ENCODE measurements around the gene ABCG1. TPM values are rescaled to one million over a fixed set of nuclear protein-coding genes. Genes with fewer than 3 reads are reported as not detected.

Gene ABCG1
- total RNA-seq, 1 donor from 2014 or later = 1.9 TPM

DNA sequence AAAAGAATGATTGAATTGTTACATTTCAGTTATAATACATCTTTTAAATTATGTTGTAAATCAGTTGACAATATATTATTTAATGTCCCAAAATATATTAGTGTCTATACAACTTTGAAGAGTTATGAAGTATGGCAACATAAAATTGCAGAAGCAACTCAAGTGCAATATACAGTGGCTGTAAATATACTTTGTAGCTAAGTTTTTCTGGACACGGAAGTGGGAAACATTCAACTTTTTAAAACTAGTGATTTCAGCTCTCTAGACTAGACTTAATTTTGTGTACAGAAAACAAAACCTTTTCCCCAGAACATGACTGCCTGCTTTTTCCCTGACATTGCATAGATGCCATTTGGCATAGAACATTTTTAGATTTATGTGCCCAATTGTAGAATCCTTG is 29.5 kb upstream of the ABCG1 start:
- peaks cover 6% of the 10 kb centered on the region for H3K27me3 Mint-ChIP-seq (ENCODE audit: insufficient read depth, low read depth)
- H3K27me3 ChIP-seq = no peaks in the 10 kb centered on the region
- no peak overlapping the region for H2AFZ ChIP-seq (replicated peaks)
- no peaks in the 10 kb centered on the region for H3K79me2 ChIP-seq (ENCODE audit: low read depth)
- no peak for TF ChIP-seq EZH2phosphoT487 (IDR thresholded peaks at IDR 0.05)
- no peak for TF ChIP-seq EZH2 (IDR thresholded peaks at IDR 0.05)
- TF ChIP-seq, protein P1, sequence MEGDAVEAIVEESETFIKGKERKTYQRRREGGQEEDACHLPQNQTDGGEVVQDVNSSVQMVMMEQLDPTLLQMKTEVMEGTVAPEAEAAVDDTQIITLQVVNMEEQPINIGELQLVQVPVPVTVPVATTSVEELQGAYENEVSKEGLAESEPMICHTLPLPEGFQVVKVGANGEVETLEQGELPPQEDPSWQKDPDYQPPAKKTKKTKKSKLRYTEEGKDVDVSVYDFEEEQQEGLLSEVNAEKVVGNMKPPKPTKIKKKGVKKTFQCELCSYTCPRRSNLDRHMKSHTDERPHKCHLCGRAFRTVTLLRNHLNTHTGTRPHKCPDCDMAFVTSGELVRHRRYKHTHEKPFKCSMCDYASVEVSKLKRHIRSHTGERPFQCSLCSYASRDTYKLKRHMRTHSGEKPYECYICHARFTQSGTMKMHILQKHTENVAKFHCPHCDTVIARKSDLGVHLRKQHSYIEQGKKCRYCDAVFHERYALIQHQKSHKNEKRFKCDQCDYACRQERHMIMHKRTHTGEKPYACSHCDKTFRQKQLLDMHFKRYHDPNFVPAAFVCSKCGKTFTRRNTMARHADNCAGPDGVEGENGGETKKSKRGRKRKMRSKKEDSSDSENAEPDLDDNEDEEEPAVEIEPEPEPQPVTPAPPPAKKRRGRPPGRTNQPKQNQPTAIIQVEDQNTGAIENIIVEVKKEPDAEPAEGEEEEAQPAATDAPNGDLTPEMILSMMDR (IDR thresholded peaks at IDR 0.05) = no peak
- no peaks in the 10 kb centered on the region for H3K9me3 ChIP-seq (ENCODE audit: low read depth)
- H3K27ac ChIP-seq = no peak overlapping the region
- no peak overlapping the region for H3K4me2 ChIP-seq
- no peaks in the 10 kb centered on the region for H4K20me1 ChIP-seq (ENCODE audit: low read depth)
- H3F3A ChIP-seq (ENCODE audit: low read depth) = no peaks in the 10 kb centered on the region
- H3K4me3 Mint-ChIP-seq = no peak overlapping the region
- H3K27ac Mint-ChIP-seq = no peak overlapping the region
- H3K4me1 Mint-ChIP-seq = peaks cover 13% of the 10 kb centered on the region
- no peak overlapping the region for H3K9ac ChIP-seq
- no peaks in the 10 kb centered on the region for H3K36me3 ChIP-seq
- peaks cover 2% of the 10 kb centered on the region for H3K9me3 Mint-ChIP-seq
- DNase-seq (ENCODE audit: low spot score) = no peak
- H3K4me1 ChIP-seq = no peaks in the 10 kb centered on the region
- no peaks in the 10 kb centered on the region for H3K36me3 Mint-ChIP-seq
- H3K4me3 ChIP-seq = no peak overlapping the region

DNA sequence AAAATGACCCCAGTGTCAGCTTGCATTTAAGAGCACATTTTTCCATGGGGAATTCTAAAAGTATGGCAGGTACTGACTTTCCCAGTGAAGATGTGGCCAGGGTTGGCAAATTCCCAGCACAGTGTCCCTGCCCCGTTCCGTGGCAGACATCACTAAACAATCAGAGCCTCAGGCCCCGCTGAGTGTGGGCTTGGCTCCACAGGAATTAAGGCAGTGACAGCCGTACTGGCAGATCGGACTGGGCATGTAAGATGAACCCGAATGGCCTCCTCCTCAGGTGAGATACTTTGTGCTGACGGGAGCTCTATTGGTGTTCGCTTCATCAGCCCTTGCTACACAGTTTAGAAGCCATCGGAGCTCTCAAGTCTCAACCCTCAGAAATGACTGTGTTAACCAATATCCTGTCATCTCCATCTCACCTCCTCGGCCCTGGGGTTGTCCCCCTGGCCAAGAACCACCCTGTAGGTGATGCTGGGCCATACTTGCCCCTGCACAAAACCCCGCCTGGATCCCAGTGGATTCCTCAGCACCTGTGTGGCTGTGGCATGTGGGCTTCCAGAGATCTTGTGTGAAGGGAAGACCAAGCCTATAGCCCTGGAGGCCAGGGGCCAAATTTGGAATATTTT is 29.0 kb upstream of the ABCG1 start:
- H3K27ac ChIP-seq = no peak overlapping the region
- peaks cover 2% of the 10 kb centered on the region for H3K9me3 Mint-ChIP-seq
- no peak for TF ChIP-seq EZH2phosphoT487 (IDR thresholded peaks at IDR 0.05)

DNA sequence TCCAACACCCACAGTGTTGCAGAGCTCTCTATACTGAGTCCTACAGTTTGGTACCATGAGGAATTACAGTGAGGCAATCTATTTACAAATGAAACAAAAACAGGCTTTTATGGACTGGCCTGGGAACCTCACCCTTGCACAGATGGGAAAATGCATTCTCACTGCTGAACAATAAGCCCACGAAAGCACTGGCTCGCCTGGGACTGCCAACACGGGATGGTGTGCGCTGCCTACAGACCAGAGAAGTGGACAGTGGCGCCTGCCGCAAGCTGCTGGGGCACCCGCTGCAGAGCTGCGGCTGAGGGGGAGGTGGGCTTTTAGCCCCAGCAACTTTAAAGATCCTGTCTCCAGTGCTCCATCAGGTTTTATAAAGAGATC is 28.5 kb upstream of the ABCG1 start:
- no peak overlapping the region for H3K27ac Mint-ChIP-seq
- H3K79me2 ChIP-seq (ENCODE audit: low read depth) = no peaks in the 10 kb centered on the region
- H3K36me3 Mint-ChIP-seq = no peaks in the 10 kb centered on the region
- no peaks in the 10 kb centered on the region for H3K27me3 ChIP-seq
- H3K4me3 Mint-ChIP-seq = no peak overlapping the region
- no peak overlapping the region for H3K4me3 ChIP-seq
- H3K9me3 ChIP-seq (ENCODE audit: low read depth) = no peaks in the 10 kb centered on the region
- H3K9ac ChIP-seq = no peak overlapping the region
- no peak overlapping the region for H3K27ac ChIP-seq
- no peaks in the 10 kb centered on the region for H3K36me3 ChIP-seq
- peaks cover 7% of the 10 kb centered on the region for H3K27me3 Mint-ChIP-seq (ENCODE audit: insufficient read depth, low read depth)
- TF ChIP-seq, protein P1 (IDR thresholded peaks at IDR 0.05) = no peak
- TF ChIP-seq EZH2phosphoT487 (IDR thresholded peaks at IDR 0.05) = no peak
- no peak for TF ChIP-seq EZH2 (IDR thresholded peaks at IDR 0.05)
- no peak overlapping the region for H2AFZ ChIP-seq (replicated peaks)
- peaks cover 13% of the 10 kb centered on the region for H3K4me1 Mint-ChIP-seq
- H4K20me1 ChIP-seq (ENCODE audit: low read depth) = no peaks in the 10 kb centered on the region
- no peaks in the 10 kb centered on the region for H3F3A ChIP-seq (ENCODE audit: low read depth)
- H3K4me2 ChIP-seq = no peak overlapping the region
- no peaks in the 10 kb centered on the region for H3K4me1 ChIP-seq
- no peak for DNase-seq (ENCODE audit: low spot score)
- peaks cover 2% of the 10 kb centered on the region for H3K9me3 Mint-ChIP-seq

More for the DNA sequence above, 29.0 kb upstream of the ABCG1 start:
- Histone ChIP-seq H3K27me3 (no peaks in the 10 kb centered on the region), H3K4me1 (no peaks in the 10 kb centered on the region), H3K79me2 (ENCODE audit: low read depth) (no peaks in the 10 kb centered on the region), H3K4me2 (no peak overlapping the region), H3K9ac (no peak overlapping the region), H3K4me3 (no peak overlapping the region), H3K36me3 (no peaks in the 10 kb centered on the region), H2AFZ (replicated peaks) (no peak overlapping the region), H3K9me3 (ENCODE audit: low read depth) (no peaks in the 10 kb centered on the region), H4K20me1 (ENCODE audit: low read depth) (no peaks in the 10 kb centered on the region), H3F3A (ENCODE audit: low read depth) (no peaks in the 10 kb centered on the region)
- no peak for DNase-seq (ENCODE audit: low spot score)
- Mint-ChIP-seq H3K27ac (no peak overlapping the region), H3K36me3 (no peaks in the 10 kb centered on the region), H3K4me3 (no peak overlapping the region), H3K4me1 (peaks cover 13% of the 10 kb centered on the region), H3K27me3 (ENCODE audit: insufficient read depth, low read depth) (peaks cover 6% of the 10 kb centered on the region)

DNA sequence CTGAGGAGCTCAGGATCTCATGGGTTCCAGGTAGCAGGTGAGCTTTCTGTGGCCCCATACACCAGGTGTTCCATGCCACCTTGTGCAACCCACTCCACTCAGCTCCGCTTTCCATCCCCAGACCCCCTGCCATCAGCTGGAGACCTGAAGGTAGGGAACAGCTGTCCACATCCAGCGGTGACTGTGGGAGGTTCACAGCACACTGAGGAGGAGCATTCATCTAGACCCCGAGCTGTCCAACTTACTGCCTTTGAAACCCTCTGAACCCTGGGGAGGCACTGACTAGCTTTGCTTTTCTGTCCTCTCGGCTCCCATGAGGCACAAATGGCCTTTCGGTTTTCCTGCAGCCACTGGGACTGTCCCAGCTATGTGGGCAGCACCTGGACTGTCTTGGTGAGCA is 27.9 kb upstream of the ABCG1 start:
- TF ChIP-seq EZH2 (IDR thresholded peaks at IDR 0.05) (no peak), EZH2phosphoT487 (IDR thresholded peaks at IDR 0.05) (no peak)
- TF ChIP-seq, protein P1 (IDR thresholded peaks at IDR 0.05) = no peak
- Histone ChIP-seq H3K9ac (no peak overlapping the region), H3K27ac (no peak overlapping the region), H3F3A (ENCODE audit: low read depth) (no peaks in the 10 kb centered on the region), H4K20me1 (ENCODE audit: low read depth) (no peaks in the 10 kb centered on the region), H3K4me3 (no peak overlapping the region), H3K27me3 (no peaks in the 10 kb centered on the region), H3K36me3 (no peaks in the 10 kb centered on the region), H3K79me2 (ENCODE audit: low read depth) (no peaks in the 10 kb centered on the region), H2AFZ (replicated peaks) (no peak overlapping the region), H3K4me1 (no peaks in the 10 kb centered on the region), H3K9me3 (ENCODE audit: low read depth) (no peaks in the 10 kb centered on the region), H3K4me2 (no peak overlapping the region)
- no peak for DNase-seq (ENCODE audit: low spot score)
- peaks cover 1% of the 10 kb centered on the region for H3K9me3 Mint-ChIP-seq
- no peak overlapping the region for H3K4me3 Mint-ChIP-seq
- H3K36me3 Mint-ChIP-seq = no peaks in the 10 kb centered on the region
- no peak overlapping the region for H3K27ac Mint-ChIP-seq
- H3K27me3 Mint-ChIP-seq (ENCODE audit: insufficient read depth, low read depth) = peaks cover 8% of the 10 kb centered on the region
- peaks cover 13% of the 10 kb centered on the region for H3K4me1 Mint-ChIP-seq
